ENCODE data around the gene GLRX3. TPM values are rescaled to one million over a fixed set of nuclear protein-coding genes. Genes with fewer than 3 reads are reported as not detected.

Gene GLRX3
- total and polyA plus RNA-seq, 7 experiments from 2014 or later = 30.1 to 74.7 (median 44.2) TPM

GRCh38 chr10:130202984-130203621 is 66.9 kb downstream of the GLRX3 start:
- DNase-seq = no peak
- POLR2A ChIA-PET = no interaction called here
- no peak overlapping the region for H3K27ac ChIP-seq (ENCODE audit: low read depth, low read length)
- Mint-ChIP-seq H3K27me3 (no peaks in the 10 kb centered on the region), H3K4me1 (no peaks in the 10 kb centered on the region), H3K9me3 (no peaks in the 10 kb centered on the region), H3K4me3 (no peak overlapping the region), H3K36me3 (no peaks in the 10 kb centered on the region), H3K27ac (no peak overlapping the region)
- H3K27me3 ChIP-seq (ENCODE audit: control insufficient read depth in 2 of 2, insufficient read depth in 2 of 2, low read length in 2 of 2) = no peaks in the 10 kb centered on the region
- CTCF ChIA-PET = interaction anchor here (0.7 kb wide), 1 partner anchor 762 kb away, joined by 4 read pairs; no protein-coding TSS in a partner anchor
- H3K36me3 ChIP-seq (ENCODE audit: control insufficient read depth in 2 of 3, insufficient read depth in 3 of 3, low read length in 3 of 3) = no peaks in the 10 kb centered on the region
- H3K9me3 ChIP-seq (ENCODE audit: control insufficient read depth in 2 of 3, low read length in 3 of 3) = no peaks in the 10 kb centered on the region
- H3K4me1 ChIP-seq (ENCODE audit: control insufficient read depth in 2 of 2, insufficient read depth in 2 of 2, low read length in 2 of 2) = no peaks in the 10 kb centered on the region
- no peak overlapping the region for H3K4me3 ChIP-seq (ENCODE audit: low read length)
- intact Hi-C loops (cut with micrococcal nuclease) = no loop called here
- ATAC-seq = no peak

DNA sequence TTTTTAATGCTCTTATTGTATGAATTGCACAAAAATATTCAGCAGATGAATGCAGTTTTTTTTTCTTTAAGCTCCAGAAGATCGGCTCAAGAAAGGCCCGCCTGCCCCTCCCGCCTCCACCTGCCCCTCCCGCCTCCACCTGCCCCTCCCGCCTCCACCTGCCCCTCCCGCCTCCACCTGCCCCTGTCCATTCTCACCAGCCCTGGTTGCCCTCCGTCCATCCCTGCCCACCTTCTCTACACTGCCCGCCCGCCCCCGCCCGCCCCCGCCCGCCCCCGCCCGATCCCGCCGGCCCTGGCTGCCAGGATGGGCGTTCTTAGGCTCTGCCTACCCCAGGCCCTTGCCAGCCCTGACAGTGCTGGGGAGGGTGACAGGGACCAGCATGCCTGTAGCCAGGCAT is 67.4 kb downstream of the GLRX3 start:
- Histone ChIP-seq H3K4me1 (ENCODE audit: control insufficient read depth in 2 of 2, insufficient read depth in 2 of 2, low read length in 2 of 2) (no peaks in the 10 kb centered on the region), H3K9me3 (ENCODE audit: control insufficient read depth in 2 of 3, low read length in 3 of 3) (no peaks in the 10 kb centered on the region), H3K27me3 (ENCODE audit: control insufficient read depth in 2 of 2, insufficient read depth in 2 of 2, low read length in 2 of 2) (no peaks in the 10 kb centered on the region), H3K27ac (ENCODE audit: low read depth, low read length) (no peak overlapping the region), H3K36me3 (ENCODE audit: control insufficient read depth in 2 of 3, insufficient read depth in 3 of 3, low read length in 3 of 3) (no peaks in the 10 kb centered on the region), H3K4me3 (ENCODE audit: low read length) (no peak overlapping the region)
- no peaks in the 10 kb centered on the region for H3K4me1 Mint-ChIP-seq
- H3K36me3 Mint-ChIP-seq = peaks cover 0 to 3% (median 0%) of the 10 kb centered on the region in 5 donors
- ChIA-PET POLR2A (no interaction called here), CTCF (no interaction called here)
- ATAC-seq = no peak
- H3K27ac Mint-ChIP-seq = no peak overlapping the region
- no peak for DNase-seq
- H3K9me3 Mint-ChIP-seq = no peaks in the 10 kb centered on the region
- no peak overlapping the region for H3K4me3 Mint-ChIP-seq
- intact Hi-C loops (cut with micrococcal nuclease) = no loop called here
- no peaks in the 10 kb centered on the region for H3K27me3 Mint-ChIP-seq

DNA sequence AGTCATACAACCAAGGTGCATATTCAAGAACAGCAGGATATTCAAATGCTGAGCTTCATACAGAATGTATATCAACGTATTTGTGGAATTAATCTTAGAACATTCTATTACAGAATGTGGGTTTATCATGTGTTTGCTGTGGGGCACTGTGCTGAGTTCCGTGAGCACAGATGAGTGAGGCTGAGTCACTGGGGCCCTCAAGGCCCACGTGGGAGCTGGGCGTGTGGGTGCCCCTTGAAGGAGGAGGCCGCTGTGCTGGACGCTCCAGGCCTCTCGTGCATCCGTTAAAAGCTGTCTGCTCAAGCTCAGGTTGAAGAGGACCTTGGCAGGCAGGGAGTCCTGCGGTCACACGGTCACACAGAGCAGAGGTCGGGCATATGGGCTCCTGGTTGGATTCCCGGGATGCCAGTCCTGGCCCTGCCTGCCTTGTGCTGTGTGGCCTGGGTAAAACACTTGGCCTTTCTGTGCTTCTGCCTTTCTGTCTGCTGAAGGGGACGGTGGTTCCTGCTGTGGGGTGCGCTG is 70.1 kb downstream of the GLRX3 start:
- Mint-ChIP-seq H3K36me3 (peaks cover 0 to 8% (median 0%) of the 10 kb centered on the region in 5 donors), H3K9me3 (no peaks in the 10 kb centered on the region), H3K4me1 (no peaks in the 10 kb centered on the region), H3K27me3 (no peaks in the 10 kb centered on the region), H3K4me3 (no peak overlapping the region), H3K27ac (no peak overlapping the region)
- ATAC-seq (no peak), DNase-seq (no peak)
- ChIA-PET CTCF (no interaction called here), POLR2A (no interaction called here)
- Histone ChIP-seq H3K27ac (ENCODE audit: low read depth, low read length) (no peak overlapping the region), H3K36me3 (ENCODE audit: control insufficient read depth in 2 of 3, insufficient read depth in 3 of 3, low read length in 3 of 3) (no peaks in the 10 kb centered on the region), H3K4me3 (ENCODE audit: low read length) (no peak overlapping the region), H3K9me3 (ENCODE audit: control insufficient read depth in 2 of 3, low read length in 3 of 3) (no peaks in the 10 kb centered on the region), H3K27me3 (ENCODE audit: control insufficient read depth in 2 of 2, insufficient read depth in 2 of 2, low read length in 2 of 2) (no peaks in the 10 kb centered on the region), H3K4me1 (ENCODE audit: control insufficient read depth in 2 of 2, insufficient read depth in 2 of 2, low read length in 2 of 2) (no peaks in the 10 kb centered on the region)
- intact Hi-C loops (cut with micrococcal nuclease) = no loop called here

DNA sequence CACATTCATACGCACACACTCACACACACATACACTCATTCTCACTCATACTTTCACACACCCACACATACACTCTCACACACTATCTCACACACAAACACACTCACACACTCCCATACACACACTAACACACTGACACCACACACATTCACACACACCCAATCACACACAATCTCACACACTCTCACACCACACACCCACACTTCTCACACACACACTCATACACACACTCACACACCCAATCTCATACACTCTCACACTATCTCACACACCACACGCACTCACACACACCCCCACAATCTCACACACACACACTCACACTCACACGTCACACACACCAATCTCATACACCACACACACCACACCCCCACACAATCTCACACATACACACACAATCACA is 71.0 kb downstream of the GLRX3 start:
- Mint-ChIP-seq H3K27me3 (no peaks in the 10 kb centered on the region), H3K36me3 (peaks cover 0 to 8% (median 0%) of the 10 kb centered on the region in 5 donors), H3K4me3 (no peak overlapping the region), H3K4me1 (no peaks in the 10 kb centered on the region), H3K9me3 (no peaks in the 10 kb centered on the region), H3K27ac (no peak overlapping the region)
- ChIA-PET CTCF (no interaction called here), POLR2A (no interaction called here)
- intact Hi-C loops (cut with micrococcal nuclease) = no loop called here
- Histone ChIP-seq H3K36me3 (ENCODE audit: control insufficient read depth in 2 of 3, insufficient read depth in 3 of 3, low read length in 3 of 3) (no peaks in the 10 kb centered on the region), H3K27me3 (ENCODE audit: control insufficient read depth in 2 of 2, insufficient read depth in 2 of 2, low read length in 2 of 2) (no peaks in the 10 kb centered on the region), H3K4me1 (ENCODE audit: control insufficient read depth in 2 of 2, insufficient read depth in 2 of 2, low read length in 2 of 2) (no peaks in the 10 kb centered on the region), H3K9me3 (ENCODE audit: control insufficient read depth in 2 of 3, low read length in 3 of 3) (no peaks in the 10 kb centered on the region), H3K4me3 (ENCODE audit: low read length) (no peak overlapping the region), H3K27ac (ENCODE audit: low read depth, low read length) (no peak overlapping the region)
- DNase-seq = no peak
- ATAC-seq = no peak

DNA sequence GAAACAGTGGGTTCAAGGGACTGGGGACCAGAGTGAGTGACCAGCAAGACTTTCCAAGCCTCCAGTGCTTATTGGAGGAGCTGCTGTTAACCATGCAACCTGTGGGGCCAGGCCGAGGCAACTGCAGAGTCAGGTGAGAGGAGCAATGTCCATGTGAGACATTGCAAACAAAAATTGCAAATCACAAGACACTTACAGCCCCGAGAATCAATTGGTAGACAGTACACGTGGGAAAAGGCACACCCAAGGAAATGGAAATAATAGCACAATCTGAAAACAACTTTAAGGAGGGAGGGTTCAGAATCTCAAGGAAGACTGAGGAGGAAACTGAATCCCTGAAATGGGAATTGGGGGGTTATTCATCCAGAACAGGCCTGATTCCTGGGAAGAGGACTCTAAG is 72.6 kb downstream of the GLRX3 start:
- Mint-ChIP-seq H3K4me3 (no peak overlapping the region), H3K4me1 (peaks cover 0 to 2% (median 0%) of the 10 kb centered on the region in 7 donors), H3K36me3 (peaks cover 0 to 8% (median 0%) of the 10 kb centered on the region in 5 donors), H3K9me3 (no peaks in the 10 kb centered on the region), H3K27ac (no peak overlapping the region), H3K27me3 (no peaks in the 10 kb centered on the region)
- ChIA-PET CTCF (interaction anchor here (1.0 kb wide), 1 partner anchor 954 kb away, joined by 3 read pairs; no protein-coding TSS in a partner anchor), POLR2A (no interaction called here)
- Histone ChIP-seq H3K4me1 (ENCODE audit: control insufficient read depth in 2 of 2, insufficient read depth in 2 of 2, low read length in 2 of 2) (no peaks in the 10 kb centered on the region), H3K9me3 (ENCODE audit: control insufficient read depth in 2 of 3, low read length in 3 of 3) (no peaks in the 10 kb centered on the region), H3K4me3 (ENCODE audit: low read length) (no peak overlapping the region), H3K27me3 (ENCODE audit: control insufficient read depth in 2 of 2, insufficient read depth in 2 of 2, low read length in 2 of 2) (no peaks in the 10 kb centered on the region), H3K27ac (ENCODE audit: low read depth, low read length) (no peak overlapping the region), H3K36me3 (ENCODE audit: control insufficient read depth in 2 of 3, insufficient read depth in 3 of 3, low read length in 3 of 3) (no peaks in the 10 kb centered on the region)
- intact Hi-C loops (cut with micrococcal nuclease) = no loop called here
- DNase-seq (no peak), ATAC-seq (no peak)

DNA sequence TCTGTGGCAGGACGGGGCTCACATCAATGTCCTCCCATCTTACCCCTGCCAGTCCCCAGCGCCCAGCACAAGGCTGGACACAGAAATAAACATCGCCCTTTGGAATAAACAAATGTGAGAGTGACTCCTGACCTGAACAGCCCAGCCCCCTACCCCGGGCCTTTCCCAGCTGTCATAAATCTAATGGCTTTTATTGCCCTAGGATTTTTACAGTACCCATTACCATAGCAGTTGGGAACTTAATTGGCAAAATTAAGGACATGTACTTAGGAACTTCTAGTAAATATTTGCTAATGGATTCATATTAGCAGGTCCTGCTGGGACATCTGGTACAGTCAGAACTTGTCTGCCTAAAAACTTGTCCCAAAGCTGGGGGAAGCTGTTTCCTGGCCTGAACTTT is 76.6 kb downstream of the GLRX3 start:
- Histone ChIP-seq H3K27me3 (ENCODE audit: control insufficient read depth in 2 of 2, insufficient read depth in 2 of 2, low read length in 2 of 2) (no peaks in the 10 kb centered on the region), H3K36me3 (ENCODE audit: control insufficient read depth in 2 of 3, insufficient read depth in 3 of 3, low read length in 3 of 3) (no peaks in the 10 kb centered on the region), H3K27ac (ENCODE audit: low read depth, low read length) (no peak overlapping the region), H3K4me3 (ENCODE audit: low read length) (no peak overlapping the region), H3K9me3 (ENCODE audit: control insufficient read depth in 2 of 3, low read length in 3 of 3) (no peaks in the 10 kb centered on the region), H3K4me1 (ENCODE audit: control insufficient read depth in 2 of 2, insufficient read depth in 2 of 2, low read length in 2 of 2) (no peaks in the 10 kb centered on the region)
- Mint-ChIP-seq H3K36me3 (peaks cover 0 to 8% (median 0%) of the 10 kb centered on the region in 5 donors), H3K27ac (peak overlapping the region in 1 of 9 donors; percentile 51), H3K27me3 (no peaks in the 10 kb centered on the region), H3K9me3 (peaks cover 0 to 3% (median 0%) of the 10 kb centered on the region in 11 donors), H3K4me1 (peaks cover 0 to 2% (median 0%) of the 10 kb centered on the region in 7 donors), H3K4me3 (no peak overlapping the region)
- ChIA-PET CTCF (no interaction called here), POLR2A (no interaction called here)
- ATAC-seq (no peak), DNase-seq (no peak)
- intact Hi-C loops (cut with micrococcal nuclease) = no loop called here

Data from naive thymus-derived CD4-positive, alpha-beta T cell (primary cell).